ENCODE measurements around the gene FLYWCH1.

- TF ChIP-seq ZNF263 (CRISPR knock-in tag; IDR thresholded peaks at IDR 0.05; ENCODE audit: low read depth) (no peak), NR2C2 (CRISPR knock-in tag; IDR thresholded peaks at IDR 0.05) (no peak), NFYB (CRISPR knock-in tag; conservative IDR thresholded peaks at IDR 0.05; ENCODE audit: low read depth) (no peak), MAX (CRISPR knock-in tag; IDR thresholded peaks at IDR 0.05) (no peak), KAT7 (CRISPR knock-in tag; IDR thresholded peaks at IDR 0.05; ENCODE audit: borderline replicate concordance) (no peak), ETV6 (CRISPR knock-in tag; IDR thresholded peaks at IDR 0.05) (no peak), ZNF423 (CRISPR knock-in tag; IDR thresholded peaks at IDR 0.05) (no peak)
- TF ChIP-seq, protein P1, sequence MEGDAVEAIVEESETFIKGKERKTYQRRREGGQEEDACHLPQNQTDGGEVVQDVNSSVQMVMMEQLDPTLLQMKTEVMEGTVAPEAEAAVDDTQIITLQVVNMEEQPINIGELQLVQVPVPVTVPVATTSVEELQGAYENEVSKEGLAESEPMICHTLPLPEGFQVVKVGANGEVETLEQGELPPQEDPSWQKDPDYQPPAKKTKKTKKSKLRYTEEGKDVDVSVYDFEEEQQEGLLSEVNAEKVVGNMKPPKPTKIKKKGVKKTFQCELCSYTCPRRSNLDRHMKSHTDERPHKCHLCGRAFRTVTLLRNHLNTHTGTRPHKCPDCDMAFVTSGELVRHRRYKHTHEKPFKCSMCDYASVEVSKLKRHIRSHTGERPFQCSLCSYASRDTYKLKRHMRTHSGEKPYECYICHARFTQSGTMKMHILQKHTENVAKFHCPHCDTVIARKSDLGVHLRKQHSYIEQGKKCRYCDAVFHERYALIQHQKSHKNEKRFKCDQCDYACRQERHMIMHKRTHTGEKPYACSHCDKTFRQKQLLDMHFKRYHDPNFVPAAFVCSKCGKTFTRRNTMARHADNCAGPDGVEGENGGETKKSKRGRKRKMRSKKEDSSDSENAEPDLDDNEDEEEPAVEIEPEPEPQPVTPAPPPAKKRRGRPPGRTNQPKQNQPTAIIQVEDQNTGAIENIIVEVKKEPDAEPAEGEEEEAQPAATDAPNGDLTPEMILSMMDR (IDR thresholded peaks at IDR 0.05): no peak
- TF ChIP-seq, protein P2, sequence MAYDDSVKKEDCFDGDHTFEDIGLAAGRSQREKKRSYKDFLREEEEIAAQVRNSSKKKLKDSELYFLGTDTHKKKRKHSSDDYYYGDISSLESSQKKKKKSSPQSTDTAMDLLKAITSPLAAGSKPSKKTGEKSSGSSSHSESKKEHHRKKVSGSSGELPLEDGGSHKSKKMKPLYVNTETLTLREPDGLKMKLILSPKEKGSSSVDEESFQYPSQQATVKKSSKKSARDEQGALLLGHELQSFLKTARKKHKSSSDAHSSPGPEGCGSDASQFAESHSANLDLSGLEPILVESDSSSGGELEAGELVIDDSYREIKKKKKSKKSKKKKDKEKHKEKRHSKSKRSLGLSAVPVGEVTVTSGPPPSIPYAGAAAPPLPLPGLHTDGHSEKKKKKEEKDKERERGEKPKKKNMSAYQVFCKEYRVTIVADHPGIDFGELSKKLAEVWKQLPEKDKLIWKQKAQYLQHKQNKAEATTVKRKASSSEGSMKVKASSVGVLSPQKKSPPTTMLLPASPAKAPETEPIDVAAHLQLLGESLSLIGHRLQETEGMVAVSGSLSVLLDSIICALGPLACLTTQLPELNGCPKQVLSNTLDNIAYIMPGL (CRISPR knock-in tag; IDR thresholded peaks at IDR 0.05): no peak
These were observed 1.2 kb upstream of the FLYWCH1 start for GRCh38 chr16:2910441-2910969.

Data from WTC11 (cell line).